NOMO-1 (cell line): ENCODE results near the gene ITPR2.
"Not testable (repeated sequence)": the region's sequence is repeated elsewhere in the genome, so short reads cannot be mapped to it uniquely, and the experiment has no call there.

ENCODE experiments used
- DNase-seq, 2 experiments: peaks; one replicate each; lab custom pipeline; 2025; ENCODE audit not compliant: unreplicated experiment in 2 of 2; lab: John Stamatoyannopoulos, UW

Gene ITPR2

DNA sequence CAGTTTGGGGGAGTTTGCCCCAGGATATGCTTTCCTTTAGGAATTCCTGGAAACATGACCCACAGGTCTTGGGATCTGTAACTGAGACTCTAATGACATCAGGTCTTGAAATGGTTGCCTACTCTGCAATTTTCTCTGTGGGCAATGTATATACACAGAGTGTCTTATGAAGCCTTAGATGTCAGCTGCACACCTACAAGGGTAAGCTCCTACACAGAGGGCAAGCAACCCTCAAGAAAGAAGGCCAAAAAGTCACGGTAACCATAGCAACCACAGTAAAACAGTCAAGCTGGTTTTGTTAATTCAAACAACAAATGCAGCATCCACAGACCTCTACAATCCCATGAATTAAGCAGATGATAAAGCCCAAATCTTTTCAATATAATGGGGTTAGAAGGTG lies 344.6 kb downstream of the ITPR2 start:
- DNase-seq: no peak

DNA sequence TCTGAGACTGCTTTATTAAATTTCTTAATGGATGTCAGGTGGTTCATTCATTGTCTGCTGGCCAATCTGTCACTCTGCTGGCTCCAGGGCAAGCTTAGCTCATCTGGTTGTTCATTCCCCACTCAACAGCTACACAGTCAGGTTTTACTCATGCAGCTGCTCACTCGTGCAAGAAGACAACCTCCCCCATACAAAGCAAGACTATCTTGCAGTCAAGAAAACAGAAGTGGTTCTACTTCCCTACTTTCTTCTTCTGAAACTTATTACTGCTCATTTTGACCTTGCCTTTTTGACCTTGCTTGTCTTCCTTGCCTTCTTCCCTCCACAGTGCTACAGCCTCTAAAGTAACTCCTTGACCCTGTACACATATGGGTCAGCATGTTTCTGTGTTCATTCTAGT lies 359.7 kb downstream of the ITPR2 start:
- peak; percentile 61 to 91 for DNase-seq

DNA sequence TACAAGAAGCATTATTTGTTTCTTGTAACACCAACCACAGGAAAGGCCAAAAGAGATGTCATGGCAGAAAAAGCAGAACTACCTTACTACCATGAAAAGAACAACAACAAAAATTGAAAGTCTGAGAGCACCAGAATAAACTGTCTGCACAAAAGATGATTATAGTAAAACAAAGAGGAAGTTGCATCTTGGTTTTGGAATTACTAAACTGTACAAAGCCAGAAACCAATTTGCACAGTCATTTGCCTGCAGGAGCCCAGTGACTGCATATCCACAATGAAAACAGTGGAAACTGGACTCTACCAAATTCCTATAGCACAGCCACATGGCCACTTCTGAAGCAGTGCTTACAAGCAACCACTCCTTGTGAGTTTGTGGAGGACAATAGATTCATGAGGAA lies 361.4 kb downstream of the ITPR2 start:
- DNase-seq: peak; percentile 88 to 98

DNA sequence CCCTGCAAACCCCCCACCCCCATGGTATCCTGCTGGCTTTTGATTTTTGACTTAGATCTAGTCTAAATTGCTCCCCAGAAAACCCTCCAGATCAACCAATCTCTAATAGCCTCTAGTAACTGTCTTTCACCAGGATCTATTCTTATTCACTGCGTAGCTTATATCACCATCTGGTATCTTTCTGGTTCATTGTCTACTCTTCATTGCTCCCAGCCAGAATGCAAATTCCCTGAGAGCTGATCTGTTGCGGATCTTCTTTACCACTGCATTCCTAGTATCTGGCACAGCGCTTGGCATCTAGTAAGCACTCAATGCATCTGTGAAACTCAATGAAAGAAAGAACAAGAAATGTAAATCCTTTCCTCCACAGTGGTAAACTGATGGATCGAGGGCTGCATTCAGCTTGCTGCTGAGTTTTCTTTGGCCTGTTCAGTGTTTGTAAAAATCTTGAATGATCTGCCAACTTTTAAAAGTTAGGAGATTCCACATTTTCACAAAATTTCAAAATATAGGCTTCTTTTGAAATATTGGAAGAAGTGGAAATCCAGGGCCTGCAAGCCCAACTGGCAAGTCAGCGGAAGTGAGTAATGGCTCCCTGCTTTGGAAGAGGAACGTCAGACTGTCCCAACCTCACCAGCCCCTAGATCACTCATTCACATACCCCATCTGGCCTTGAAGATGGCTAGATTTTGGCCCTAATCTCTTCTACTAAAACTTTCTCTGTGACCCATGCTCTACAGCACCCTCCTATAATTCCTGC lies 363.4 kb downstream of the ITPR2 start:
- no peak for DNase-seq

DNA sequence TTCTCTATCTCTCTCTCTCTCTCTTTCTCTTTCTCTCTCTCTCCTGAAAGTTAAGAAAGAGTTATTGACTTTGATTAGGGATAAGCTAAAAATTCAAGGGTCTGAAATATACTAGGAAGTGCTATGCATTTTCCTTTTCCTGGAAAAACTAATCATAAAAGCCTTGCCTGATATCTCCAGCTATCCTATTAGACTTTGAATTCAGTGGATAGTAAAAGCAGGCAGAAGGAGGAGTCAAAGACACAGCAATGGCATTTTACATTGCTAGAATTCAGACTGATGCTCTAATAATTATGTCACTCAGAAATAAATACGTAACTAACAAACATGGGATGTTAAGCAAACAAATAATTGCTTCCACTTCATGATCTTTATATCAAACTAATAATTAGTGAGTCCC lies 365.6 kb downstream of the ITPR2 start:
- no peak for DNase-seq

DNA sequence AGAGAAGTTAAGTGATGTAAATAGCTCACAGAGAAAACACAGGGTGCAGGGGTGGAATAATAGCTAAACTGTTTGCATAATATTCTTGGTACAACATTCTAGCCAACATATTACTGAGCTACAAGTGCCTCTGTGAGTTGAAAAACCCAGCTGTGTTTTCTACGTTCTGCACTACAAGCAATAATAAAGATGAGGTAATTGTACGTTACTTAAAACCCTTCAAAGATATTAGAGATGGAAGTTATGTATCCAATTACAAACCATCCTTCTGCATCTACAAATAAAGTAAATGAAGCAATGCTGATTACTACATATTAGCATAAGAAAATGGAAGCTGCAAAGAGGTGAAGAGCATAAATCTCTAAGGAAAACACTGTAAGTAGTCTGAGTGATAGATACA lies 366.3 kb downstream of the ITPR2 start:
- no peak for DNase-seq

DNA sequence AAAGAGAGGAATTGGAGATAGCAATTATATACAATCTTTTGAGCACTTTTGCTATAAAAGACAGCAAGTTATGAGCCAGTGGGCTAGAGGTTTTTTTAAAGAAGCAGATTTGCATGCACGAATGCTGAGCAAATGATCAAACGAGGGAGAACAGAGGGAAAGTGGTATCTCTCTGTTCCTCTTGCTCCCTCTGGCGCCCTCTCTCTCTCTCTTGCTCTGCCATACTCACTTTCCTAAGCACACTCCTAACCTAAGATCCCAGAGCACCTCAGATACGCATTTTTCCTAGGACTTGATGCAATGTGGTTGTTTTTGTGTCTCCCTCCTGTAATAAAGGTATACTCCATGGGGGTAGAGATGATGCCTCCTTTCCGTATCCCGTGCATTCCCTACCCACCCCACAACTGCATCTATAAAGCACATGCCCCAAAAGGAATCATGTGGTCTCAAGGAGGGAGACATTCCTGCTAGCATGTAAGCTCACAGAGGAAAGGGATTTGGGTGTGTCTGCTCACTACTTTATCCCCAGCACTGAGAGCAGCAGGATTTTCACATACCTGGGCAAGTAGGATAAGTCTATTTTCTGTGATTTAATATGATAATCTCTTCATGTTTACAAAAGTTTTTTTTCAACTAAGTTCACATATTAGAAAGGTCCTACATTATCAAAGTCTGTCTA lies 367.4 kb downstream of the ITPR2 start:
- DNase-seq: no peak

DNA sequence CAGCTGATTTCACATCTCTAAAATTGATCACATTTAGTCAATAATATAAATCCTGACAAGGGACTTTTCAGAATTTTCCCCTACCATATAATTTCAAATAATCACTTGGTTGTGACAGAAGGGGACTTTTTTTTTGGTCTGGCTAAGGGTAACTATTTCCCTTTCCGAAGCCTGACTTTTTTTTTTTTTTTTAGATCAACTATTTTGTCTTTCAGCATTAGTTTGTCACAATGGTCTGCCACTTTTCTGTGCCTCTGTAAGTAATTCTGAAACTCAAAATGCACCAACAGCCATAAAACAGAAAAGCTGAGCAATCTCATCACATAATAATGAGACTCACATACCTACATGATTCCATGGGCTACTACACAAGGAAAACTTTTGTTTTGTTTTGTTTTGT lies 371.2 kb downstream of the ITPR2 start:
- no peak for DNase-seq

DNA sequence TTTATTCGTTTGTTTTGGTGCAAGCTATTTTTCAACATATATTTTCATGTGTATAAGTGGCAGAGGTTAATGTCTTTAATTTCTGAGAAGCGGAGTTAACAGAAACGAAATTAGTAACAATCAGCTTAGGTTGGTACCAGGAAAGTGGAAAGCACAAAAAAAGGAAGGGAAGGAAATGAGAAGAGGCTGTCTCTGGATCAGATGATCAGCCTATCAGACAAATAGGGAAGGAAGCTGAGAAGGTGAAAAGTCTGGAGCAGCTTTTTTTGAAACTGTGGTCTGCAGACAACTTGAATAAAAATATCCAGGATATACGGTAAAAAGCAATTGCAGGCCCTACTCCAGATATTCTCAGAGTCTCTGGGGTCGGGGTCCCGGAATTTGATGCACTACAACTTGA lies 372.6 kb downstream of the ITPR2 start:
- no peak for DNase-seq

DNA sequence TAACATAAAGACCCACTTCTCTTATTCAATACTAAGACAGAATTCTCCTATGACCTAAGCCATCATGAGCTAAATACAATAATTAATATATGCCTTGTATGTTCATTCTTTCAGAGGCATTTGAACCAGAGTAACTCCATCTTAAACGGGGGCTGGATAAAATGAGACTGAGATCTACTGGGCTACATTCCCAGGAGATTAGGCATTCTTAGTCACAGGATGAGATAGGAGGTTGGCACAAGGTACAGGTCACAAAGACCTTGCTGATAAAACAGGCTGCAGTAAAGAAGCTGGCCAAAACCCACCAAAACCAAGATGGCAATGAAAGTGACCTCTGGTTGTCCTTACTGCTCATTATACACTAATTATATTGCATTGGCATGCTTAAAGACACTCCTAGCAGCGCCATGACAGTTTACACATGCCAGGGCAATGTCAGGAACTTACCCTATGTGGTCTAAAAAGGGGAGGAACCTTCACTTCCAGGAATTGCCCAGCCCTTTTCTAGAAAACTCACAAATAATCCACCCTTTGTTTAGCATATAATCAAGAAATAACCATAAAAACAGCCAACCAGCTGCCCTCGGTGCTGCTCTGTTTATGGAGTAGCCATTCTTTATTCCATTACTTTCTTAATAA lies 376.9 kb downstream of the ITPR2 start:
- DNase-seq: no peak

DNA sequence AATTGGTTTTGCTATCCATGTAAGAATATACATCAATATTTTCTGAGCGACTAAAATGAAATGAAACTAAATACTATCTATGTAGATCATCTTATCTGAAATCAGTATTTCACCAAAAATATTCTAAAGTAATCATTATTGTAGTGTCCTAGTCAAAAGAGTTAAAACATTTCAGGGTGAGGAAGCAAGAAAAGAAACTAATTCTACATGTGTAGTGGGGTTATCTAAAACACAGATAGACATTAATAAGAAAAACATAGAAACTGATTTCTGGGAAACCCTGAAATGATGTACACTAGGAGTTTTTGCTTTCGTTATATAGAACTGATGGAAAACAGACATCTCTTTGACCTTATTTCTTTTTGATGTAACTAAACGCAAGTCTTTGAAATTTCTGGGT lies 379.7 kb downstream of the ITPR2 start:
- no peak for DNase-seq

DNA sequence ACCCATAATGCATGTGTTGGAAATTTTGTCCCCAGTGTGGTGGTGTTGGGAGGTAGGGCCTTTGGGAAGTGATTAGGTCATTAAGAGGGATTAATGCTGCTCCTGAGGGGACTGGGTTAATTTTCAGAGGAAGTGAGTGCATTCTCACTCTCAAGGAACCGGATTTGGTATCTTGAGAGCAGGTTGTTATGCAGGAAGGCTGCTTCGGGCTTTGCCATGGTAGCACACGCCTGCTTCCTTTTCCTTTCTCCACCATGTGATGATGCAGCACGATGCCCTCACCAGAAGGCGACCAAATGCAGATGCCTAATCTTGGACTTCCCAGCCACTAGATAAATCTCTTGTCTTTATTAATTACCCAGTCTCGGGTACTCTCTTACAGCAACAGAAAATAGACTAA lies 380.5 kb downstream of the ITPR2 start:
- no peak for DNase-seq

DNA sequence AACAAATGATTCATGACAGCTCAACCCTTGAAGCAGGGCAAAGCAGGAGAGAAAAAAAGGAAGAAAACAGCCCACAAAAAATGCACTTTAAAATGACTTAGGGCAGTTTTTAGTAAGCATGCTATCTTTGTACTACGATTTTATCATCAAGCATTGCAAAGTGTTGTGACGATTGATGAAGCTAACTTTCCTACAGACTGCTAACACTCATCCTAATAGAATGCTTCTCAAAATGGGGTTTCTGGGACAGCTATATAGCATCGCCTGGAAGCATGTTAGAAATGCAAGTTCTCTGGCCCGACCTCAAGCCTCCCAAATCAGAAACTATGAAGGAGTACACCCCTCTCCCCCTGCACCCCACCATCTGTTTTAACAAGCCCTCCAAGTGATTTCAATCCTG lies 381.2 kb downstream of the ITPR2 start:
- no peak for DNase-seq

DNA sequence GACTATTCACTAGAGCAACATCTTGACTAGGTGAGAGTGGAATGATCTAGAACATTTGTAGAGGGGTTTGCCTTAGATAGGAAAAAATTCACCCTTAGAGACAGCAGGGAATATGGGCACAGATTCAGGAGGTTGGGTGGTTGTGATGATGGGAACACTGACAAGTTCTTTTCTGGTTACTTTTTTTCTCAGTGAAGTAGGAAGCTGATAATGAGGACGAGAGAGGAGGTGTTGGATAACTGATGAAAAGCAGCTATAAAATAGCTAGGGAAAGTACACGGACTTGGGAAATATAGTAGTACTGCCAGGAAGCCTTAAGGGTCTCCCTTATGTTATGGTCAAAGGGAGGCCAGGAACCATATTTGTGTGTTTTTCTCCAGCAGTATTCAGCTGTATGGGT lies 387.1 kb downstream of the ITPR2 start:
- no peak for DNase-seq

DNA sequence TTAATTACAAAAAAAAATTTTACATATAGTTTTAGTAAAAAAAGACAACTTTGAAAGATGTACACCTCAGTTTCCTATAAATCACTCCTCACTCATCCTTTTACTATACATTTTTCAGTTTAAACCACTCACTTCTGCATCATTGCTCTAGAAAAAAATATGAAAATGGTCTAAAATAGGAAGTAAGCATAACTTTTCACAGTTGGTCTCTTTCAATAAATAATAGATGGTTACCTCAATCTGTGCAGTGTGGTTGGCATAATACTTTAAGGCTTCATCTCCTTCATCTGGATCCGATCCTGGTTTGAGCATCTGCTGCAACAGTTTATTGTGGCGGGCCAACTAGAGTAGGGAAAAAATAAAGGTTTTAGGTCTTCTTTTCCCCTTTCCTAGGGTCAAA lies 389.7 kb downstream of the ITPR2 start:
- DNase-seq: no peak

DNA sequence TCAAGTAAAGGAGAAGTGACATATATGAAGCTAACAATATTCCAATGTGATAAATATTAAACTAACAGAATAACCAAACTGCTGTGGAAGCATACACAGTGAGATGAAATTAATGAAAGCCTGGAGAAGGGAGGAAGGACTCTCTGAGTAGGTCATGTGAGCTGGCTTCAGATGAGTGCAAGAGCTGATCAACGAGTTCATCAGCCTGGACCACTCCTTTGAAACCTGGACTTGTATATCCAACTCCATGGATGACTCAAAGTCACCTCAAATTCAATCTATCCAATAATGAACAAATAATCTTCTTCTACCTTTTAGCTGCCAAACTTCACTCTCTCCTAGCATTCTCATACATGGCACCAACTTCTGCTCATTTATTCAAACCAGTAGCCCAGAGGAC lies 391.6 kb downstream of the ITPR2 start:
- no peak for DNase-seq

DNA sequence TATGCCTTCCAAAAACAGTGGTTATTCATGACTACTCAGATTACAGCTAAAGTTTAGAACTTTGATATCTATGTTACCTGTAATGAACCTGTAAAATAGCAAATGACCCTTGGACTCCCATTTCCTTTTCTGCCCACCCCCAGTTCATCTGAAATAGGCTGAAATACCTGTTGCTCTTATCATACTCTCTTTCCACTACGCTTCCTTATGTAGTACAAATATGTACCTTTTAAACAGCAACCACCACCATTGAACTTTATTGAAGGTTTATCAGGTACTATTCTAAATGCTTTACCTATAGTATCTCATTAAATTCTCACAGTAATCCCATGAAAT lies 398.0 kb downstream of the ITPR2 start:
- DNase-seq: no peak

DNA sequence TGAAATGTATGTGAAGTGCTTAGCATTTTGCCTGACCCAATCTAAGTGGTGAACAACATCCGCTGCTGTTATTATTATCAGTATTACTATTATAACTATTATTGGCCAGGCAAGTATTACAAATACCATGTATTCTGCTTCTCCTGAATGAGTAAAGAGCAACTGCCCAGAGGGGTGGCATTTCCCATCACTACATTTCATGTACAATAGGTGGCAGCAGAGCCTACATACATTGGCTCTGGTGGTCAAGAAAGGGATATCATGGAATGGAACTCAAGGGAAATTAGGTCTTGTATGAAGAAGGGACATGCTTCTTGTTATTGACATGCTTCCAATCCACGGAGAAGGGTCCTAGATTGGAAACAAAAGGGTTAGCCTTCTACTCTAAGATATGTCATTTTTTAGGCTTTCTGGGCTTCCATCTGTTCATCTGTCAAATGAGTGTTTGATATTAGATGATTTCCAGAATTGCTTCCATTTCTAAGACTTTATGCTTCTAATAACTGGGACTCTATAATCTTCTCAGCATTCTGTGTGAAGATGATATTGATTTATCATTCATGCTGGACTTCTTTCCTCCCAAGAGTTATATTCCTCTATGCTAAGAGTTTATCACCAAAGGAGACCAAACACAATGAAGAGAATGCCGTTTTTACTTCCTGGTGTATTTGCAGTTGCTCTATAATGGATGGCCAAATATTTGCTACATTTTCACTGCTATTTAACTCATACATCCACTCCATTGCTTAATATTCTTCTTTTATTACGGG lies 398.5 kb downstream of the ITPR2 start:
- peak; percentile 10 to 71 for DNase-seq

DNA sequence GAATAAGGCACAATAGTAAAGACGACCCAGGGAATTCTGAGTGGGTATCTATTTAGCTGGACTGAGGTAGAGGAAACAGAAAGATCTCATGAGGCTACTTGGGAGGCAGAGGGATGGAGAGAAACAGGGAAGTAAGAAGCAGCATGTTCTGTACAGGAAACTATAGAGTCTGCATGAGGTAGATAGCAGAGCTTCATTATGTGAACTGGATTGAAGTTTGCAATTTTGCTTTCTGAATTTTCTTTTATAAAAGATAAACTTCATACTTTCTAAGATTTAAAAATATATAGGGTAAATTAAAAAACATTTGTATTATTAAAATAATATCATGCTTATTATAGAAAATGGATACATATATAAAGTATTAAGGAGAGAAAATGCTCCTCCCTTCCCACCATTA lies 399.3 kb downstream of the ITPR2 start:
- DNase-seq: not testable (repeated sequence)

DNA sequence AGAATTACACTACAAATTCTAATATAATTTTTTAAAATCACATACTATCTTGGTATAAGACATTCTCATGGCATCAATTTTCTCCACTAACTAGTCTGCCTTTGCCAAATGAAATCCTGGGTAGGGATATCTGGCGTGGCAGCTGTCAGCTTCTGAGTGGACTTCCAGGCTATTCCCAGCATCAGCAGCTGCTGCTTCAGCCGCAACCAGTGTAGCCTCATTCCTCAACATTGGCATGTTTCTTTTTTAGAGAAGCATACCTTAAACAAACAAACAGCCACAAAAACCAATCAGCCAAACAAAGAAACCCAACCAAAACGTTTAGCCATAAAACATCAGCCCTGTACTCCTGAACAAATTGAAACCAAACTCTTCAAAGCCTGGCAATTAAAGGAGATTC lies 401.8 kb downstream of the ITPR2 start:
- no peak for DNase-seq

DNA sequence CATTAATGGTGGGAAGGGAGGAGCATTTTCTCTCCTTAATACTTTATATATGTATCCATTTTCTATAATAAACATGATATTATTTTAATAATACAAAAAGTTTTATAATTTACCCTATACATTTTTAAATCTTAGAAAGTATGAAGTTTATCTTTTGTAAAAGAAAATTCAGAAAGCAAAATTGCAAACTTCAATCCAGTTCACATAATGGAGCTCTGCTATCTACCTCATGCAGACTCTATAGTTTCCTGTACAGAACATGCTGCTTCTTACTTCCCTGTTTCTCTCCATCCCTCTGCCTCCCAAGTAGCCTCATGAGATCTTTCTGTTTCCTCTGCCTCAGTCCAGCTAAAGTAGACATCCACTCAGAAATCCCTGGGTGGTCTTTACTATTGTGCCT lies 402.4 kb downstream of the ITPR2 start:
- not testable (repeated sequence) for DNase-seq
